Natural killer cell treated with Interleukin-12 subunit alpha and Interleukin-12 subunit beta and Interleukin-15 and Interleukin-18, amount 100 ng/mL, for 72 hours (primary cell): Measurements from ENCODE around the gene GALNT9. TPM values are rescaled to one million over a fixed set of nuclear protein-coding genes. Genes with fewer than 3 reads are reported as not detected.
A peak's percentile ranks its signal among the peaks of the same experiment; 100 is the strongest.

Experiments used
- ATAC-seq, 2 donors: fragments of 150-1000 bp; cut with Tn5 transposase in 1 of 2; sonication (Bioruptor Pico), chemical (Tn5 transposase) in 1 of 2; 2 replicates each; pipeline ENCODE4 v1.10.0; 2021
- DNase-seq: peaks from one replicate; pipeline ENCODE4 v3.0.0; 2022; ENCODE audit warnings: low spot score
- H3K27ac Mint-ChIP-seq, 2 donors: 1 replicate in 1 of 2; 2 replicates in 1 of 2; pipeline ENCODE4 v1.8.0; 2022; ENCODE audit warnings: mixed read lengths in 2 of 2, mild to moderate bottlenecking in 1 of 2, moderate library complexity in 1 of 2
- H3K27me3 Mint-ChIP-seq, 2 donors: 1 replicate in 1 of 2; 2 replicates in 1 of 2; pipeline ENCODE4 v1.8.0; 2022; ENCODE audit warnings: mixed read lengths in 2 of 2
- H3K36me3 Mint-ChIP-seq: one replicate; pipeline ENCODE4 v1.8.0; 2022; ENCODE audit warnings: mixed read lengths
- H3K4me1 Mint-ChIP-seq, 2 donors: 1 replicate in 1 of 2; 2 replicates in 1 of 2; pipeline ENCODE4 v1.8.0; 2022; ENCODE audit warnings: low read depth in 2 of 2, mixed read lengths in 2 of 2, mild to moderate bottlenecking in 1 of 2
- H3K4me3 Mint-ChIP-seq: one replicate; pipeline ENCODE4 v1.8.0; 2022; ENCODE audit warnings: mixed read lengths
- H3K9me3 Mint-ChIP-seq: 2 replicates; pipeline ENCODE4 v1.8.0; 2022; ENCODE audit warnings: mixed read lengths
- total RNA-seq, 2 donors: library from RNA; stranded (reverse); gene quantifications; one replicate each; pipeline ENCODE4 v1.2.3, GENCODE V29; 2022

The GALNT9 gene
- total RNA-seq, 2 donors from 2014 or later = not detected

GRCh38 chr12:132287391-132288238 lies 41.8 kb downstream of the GALNT9 start:
- H3K36me3 Mint-ChIP-seq = no peaks in the 10 kb centered on the region

GRCh38 chr12:132286912-132287311 lies 42.5 kb downstream of the GALNT9 start:
- H3K27ac Mint-ChIP-seq = no peak overlapping the region
- H3K4me1 Mint-ChIP-seq = peaks cover 0 to 13% of the 10 kb centered on the region in 2 donors
- no peak for ATAC-seq
- peak; percentile 54 for DNase-seq
- H3K9me3 Mint-ChIP-seq = no peaks in the 10 kb centered on the region
- H3K4me3 Mint-ChIP-seq = no peak overlapping the region
- no peaks in the 10 kb centered on the region for H3K36me3 Mint-ChIP-seq
- H3K27me3 Mint-ChIP-seq = peaks cover 8 to 15% of the 10 kb centered on the region in 2 donors

More at GRCh38 chr12:132287391-132288238, 41.8 kb downstream of the GALNT9 start:
- Mint-ChIP-seq H3K4me1 (peaks cover 0 to 15% of the 10 kb centered on the region in 2 donors), H3K27ac (no peak overlapping the region), H3K27me3 (peaks cover 8 to 15% of the 10 kb centered on the region in 2 donors), H3K4me3 (no peak overlapping the region), H3K9me3 (no peaks in the 10 kb centered on the region)
- DNase-seq (peak; percentile 54), ATAC-seq (no peak)

GRCh38 chr12:132285991-132286681 lies 43.3 kb downstream of the GALNT9 start:
- no peak overlapping the region for H3K4me3 Mint-ChIP-seq
- peaks cover 8 to 15% of the 10 kb centered on the region in 2 donors for H3K27me3 Mint-ChIP-seq
- ATAC-seq = no peak
- H3K27ac Mint-ChIP-seq = no peak overlapping the region
- H3K4me1 Mint-ChIP-seq = peaks cover 0 to 12% of the 10 kb centered on the region in 2 donors
- no peaks in the 10 kb centered on the region for H3K9me3 Mint-ChIP-seq
- peak; percentile 48 for DNase-seq
- H3K36me3 Mint-ChIP-seq = no peaks in the 10 kb centered on the region

- Mint-ChIP-seq H3K4me3 (no peak overlapping the region), H3K36me3 (no peaks in the 10 kb centered on the region), H3K9me3 (no peaks in the 10 kb centered on the region), H3K27ac (no peak overlapping the region), H3K27me3 (peaks cover 8 to 15% of the 10 kb centered on the region in 2 donors), H3K4me1 (peaks cover 0 to 12% of the 10 kb centered on the region in 2 donors)
- DNase-seq (peak; percentile 49), ATAC-seq (no peak)
Measured at GRCh38 chr12:132284827-132285741, 44.3 kb downstream of the GALNT9 start.

GRCh38 chr12:132284071-132284826 lies 45.1 kb downstream of the GALNT9 start:
- Mint-ChIP-seq H3K36me3 (no peaks in the 10 kb centered on the region), H3K27ac (no peak overlapping the region), H3K27me3 (peaks cover 8 to 15% of the 10 kb centered on the region in 2 donors), H3K4me1 (peaks cover 0 to 7% of the 10 kb centered on the region in 2 donors), H3K4me3 (no peak overlapping the region), H3K9me3 (no peaks in the 10 kb centered on the region)
- ATAC-seq = no peak
- peak; percentile 23 for DNase-seq

- ATAC-seq = no peak
- H3K4me1 Mint-ChIP-seq = peaks cover 0 to 4% of the 10 kb centered on the region in 2 donors
- no peaks in the 10 kb centered on the region for H3K36me3 Mint-ChIP-seq
- peaks cover 8 to 13% of the 10 kb centered on the region in 2 donors for H3K27me3 Mint-ChIP-seq
- peak; percentile 56 for DNase-seq
- no peak overlapping the region for H3K4me3 Mint-ChIP-seq
- no peaks in the 10 kb centered on the region for H3K9me3 Mint-ChIP-seq
- no peak overlapping the region for H3K27ac Mint-ChIP-seq
Measured at GRCh38 chr12:132282950-132283771, 46.2 kb downstream of the GALNT9 start.

GRCh38 chr12:132282031-132282949 lies 47.1 kb downstream of the GALNT9 start:
- no peaks in the 10 kb centered on the region for H3K36me3 Mint-ChIP-seq
- no peaks in the 10 kb centered on the region for H3K9me3 Mint-ChIP-seq
- H3K4me1 Mint-ChIP-seq = peaks cover 0 to 4% of the 10 kb centered on the region in 2 donors
- ATAC-seq = no peak
- H3K27ac Mint-ChIP-seq = no peak overlapping the region
- peaks cover 8 to 11% of the 10 kb centered on the region in 2 donors for H3K27me3 Mint-ChIP-seq
- peak; percentile 53 for DNase-seq
- no peak overlapping the region for H3K4me3 Mint-ChIP-seq

- DNase-seq (peak; percentile 56), ATAC-seq (no peak)
- no peak overlapping the region for H3K27ac Mint-ChIP-seq
- no peaks in the 10 kb centered on the region for H3K36me3 Mint-ChIP-seq
- peaks cover 4 to 8% of the 10 kb centered on the region in 2 donors for H3K27me3 Mint-ChIP-seq
- no peaks in the 10 kb centered on the region for H3K9me3 Mint-ChIP-seq
- H3K4me3 Mint-ChIP-seq = no peak overlapping the region
- peaks cover 0 to 4% of the 10 kb centered on the region in 2 donors for H3K4me1 Mint-ChIP-seq
Measured at GRCh38 chr12:132281038-132281437, 48.4 kb downstream of the GALNT9 start.

- Mint-ChIP-seq H3K27ac (no peak overlapping the region), H3K9me3 (no peaks in the 10 kb centered on the region), H3K36me3 (no peaks in the 10 kb centered on the region), H3K27me3 (peaks cover 0 to 2% of the 10 kb centered on the region in 2 donors), H3K4me1 (no peaks in the 10 kb centered on the region), H3K4me3 (no peak overlapping the region)
- DNase-seq (no peak), ATAC-seq (no peak)
Measured at GRCh38 chr12:132280406-132280805, 49.0 kb downstream of the GALNT9 start.

GRCh38 chr12:132279930-132280329 lies 49.5 kb downstream of the GALNT9 start:
- no peak overlapping the region for H3K27ac Mint-ChIP-seq
- no peaks in the 10 kb centered on the region for H3K4me1 Mint-ChIP-seq
- H3K27me3 Mint-ChIP-seq = peaks cover 0 to under 1% of the 10 kb centered on the region in 2 donors
- no peak for ATAC-seq
- no peaks in the 10 kb centered on the region for H3K36me3 Mint-ChIP-seq
- no peaks in the 10 kb centered on the region for H3K9me3 Mint-ChIP-seq
- no peak overlapping the region for H3K4me3 Mint-ChIP-seq
- no peak for DNase-seq

GRCh38 chr12:132279184-132279889 lies 50.1 kb downstream of the GALNT9 start:
- ATAC-seq (no peak), DNase-seq (peak; percentile 54)
- Mint-ChIP-seq H3K4me1 (no peaks in the 10 kb centered on the region), H3K36me3 (no peaks in the 10 kb centered on the region), H3K4me3 (no peak overlapping the region), H3K9me3 (no peaks in the 10 kb centered on the region), H3K27ac (no peak overlapping the region), H3K27me3 (peaks cover 0 to 2% of the 10 kb centered on the region in 2 donors)
